GM12878 (cell line): ENCODE measurements around the gene UQCC2. TPM values are rescaled to one million over a fixed set of nuclear protein-coding genes. Genes with fewer than 3 reads are reported as not detected.
A peak's percentile ranks its signal among the peaks of the same experiment; 100 is the strongest.

Experiments
- BMI1 ChIP-seq: fragments of 450-650 bp; IDR thresholded peaks from 2 replicates; pipeline ENCODE4 v1.6.1; 2016; ENCODE audit warnings: mild to moderate bottlenecking, moderate library complexity, borderline replicate concordance
- ESRRA ChIP-seq: IDR thresholded peaks from 2 replicates; pipeline ENCODE4 v1.6.1; 2012; ENCODE audit warnings: mild to moderate bottlenecking, low read length, improper control_type of control experiment
- FOS ChIP-seq: IDR thresholded peaks from 3 replicates; pipeline ENCODE4 v1.6.1; 2011; ENCODE audit warnings: borderline replicate concordance; ENCODE audit not compliant: insufficient read length; ENCODE audit errors: extremely low read depth
- HCFC1 ChIP-seq: fragments of 150-350 bp; IDR thresholded peaks from 2 replicates; pipeline ENCODE4 v1.6.1; 2014; ENCODE audit warnings: low read length
- HDAC6 ChIP-seq: fragments of 200-600 bp; sonication (generic); IDR thresholded peaks from one replicate; pipeline ENCODE4 v1.8.0; 2017; ENCODE audit warnings: antibody characterized with exemption; ENCODE audit not compliant: unreplicated experiment
- HDGF ChIP-seq: fragments of 450-650 bp; IDR thresholded peaks from 2 replicates; pipeline ENCODE4 v1.6.1; 2016; ENCODE audit warnings: antibody characterized with exemption
- IKZF2 ChIP-seq, 2 experiments: fragments of 450-650 bp; IDR thresholded peaks; 2 replicates each; pipeline ENCODE4 v1.6.1; 2017; ENCODE audit warnings: mild to moderate bottlenecking in 2 of 2, moderate library complexity in 2 of 2
- MLLT1 ChIP-seq: fragments of 450-650 bp; IDR thresholded peaks from 2 replicates; pipeline ENCODE4 v1.6.1; 2016; ENCODE audit warnings: mild to moderate bottlenecking
- MTA2 ChIP-seq: fragments of 450-650 bp; IDR thresholded peaks from 2 replicates; pipeline ENCODE4 v1.6.1; 2016; ENCODE audit warnings: low read depth, mild to moderate bottlenecking, moderate library complexity
- NKRF ChIP-seq: fragments of 450-650 bp; conservative IDR thresholded peaks from 2 replicates; pipeline ENCODE4 v1.6.1; 2017; ENCODE audit warnings: mild to moderate bottlenecking, moderate library complexity
- POLR2A ChIP-seq: IDR thresholded peaks from 2 replicates; pipeline ENCODE4 v1.6.1; 2011; ENCODE audit warnings: low read depth, mild to moderate bottlenecking, low read length
- SIN3A ChIP-seq: IDR thresholded peaks from 2 replicates; pipeline ENCODE4 v1.6.1; 2012; ENCODE audit warnings: low read depth, low read length, improper control_type of control experiment
- SMC3 ChIP-seq: IDR thresholded peaks from 2 replicates; pipeline ENCODE4 v1.6.1; 2011; ENCODE audit warnings: low read length, improper control_type of control experiment, borderline replicate concordance
- SREBF2 ChIP-seq: IDR thresholded peaks from 2 replicates; pipeline ENCODE4 v1.6.1; 2012; ENCODE audit warnings: mild to moderate bottlenecking, low read length
- STAT3 ChIP-seq: IDR thresholded peaks from 2 replicates; pipeline ENCODE4 v1.6.1; 2011; ENCODE audit warnings: low read depth, low read length, improper control_type of control experiment
- YBX1 ChIP-seq: fragments of 450-650 bp; IDR thresholded peaks from 2 replicates; pipeline ENCODE4 v1.6.1; 2016; ENCODE audit warnings: antibody characterized with exemption
- ZNF207 ChIP-seq: fragments of 450-650 bp; IDR thresholded peaks from 2 replicates; pipeline ENCODE4 v1.6.1; 2014; ENCODE audit warnings: antibody characterized with exemption, mild to moderate bottlenecking, borderline replicate concordance
- ZNF24 ChIP-seq: fragments of 450-650 bp; IDR thresholded peaks from 2 replicates; pipeline ENCODE4 v1.6.1; 2017; ENCODE audit warnings: antibody characterized with exemption, mild to moderate bottlenecking
- ZNF687 ChIP-seq: fragments of 450-650 bp; IDR thresholded peaks from 2 replicates; pipeline ENCODE4 v1.6.1; 2017; ENCODE audit warnings: mild to moderate bottlenecking, moderate library complexity
- polyA plus RNA-seq, 11 experiments: library from polyadenylated mRNA; depleted of rRNA in 4 of 11; unstranded in 6 of 11; stranded (reverse) in 5 of 11; fragments of >200 nt; fragmentation: Nextera tagmentation in 4 of 11; fragmentation: Illumina TruSeq in 1 of 11; extraction: Ambion mirVana in 4 of 11; extraction: Trizol in 1 of 11; gene quantifications; 1 replicate in 1 of 11; 2 replicates in 10 of 11; pipeline versions ENCODE4 v1.2.1 to v1.2.3, GENCODE V29; 2011 to 2016; ENCODE audit warnings: inconsistent platforms in 2 of 11, missing spikeins in 2 of 11, low read depth in 1 of 11
- total RNA-seq, 4 experiments: library from RNA; depleted of rRNA in 3 of 4; stranded (reverse); fragments of >200 nt in 3 of 4; fragmentation: Illumina TruSeq in 1 of 4; extraction: Trizol in 1 of 4; gene quantifications; 2 replicates each; pipeline versions ENCODE4 v1.2.1 to v1.2.3, GENCODE V29; 2013 to 2021
- TF ChIP-seq, protein P1 (sequence below): fragments of 450-650 bp; IDR thresholded peaks from 2 replicates; pipeline ENCODE4 v1.6.1; 2017; ENCODE audit warnings: antibody characterized with exemption, mild to moderate bottlenecking, moderate library complexity

The UQCC2 gene
- total and polyA plus RNA-seq, 10 of the 15 experiments (the other 5 are each of a cell fraction or from before 2014, with no cell fraction given), result 40.6 to 478 (median 71.2) TPM

DNA sequence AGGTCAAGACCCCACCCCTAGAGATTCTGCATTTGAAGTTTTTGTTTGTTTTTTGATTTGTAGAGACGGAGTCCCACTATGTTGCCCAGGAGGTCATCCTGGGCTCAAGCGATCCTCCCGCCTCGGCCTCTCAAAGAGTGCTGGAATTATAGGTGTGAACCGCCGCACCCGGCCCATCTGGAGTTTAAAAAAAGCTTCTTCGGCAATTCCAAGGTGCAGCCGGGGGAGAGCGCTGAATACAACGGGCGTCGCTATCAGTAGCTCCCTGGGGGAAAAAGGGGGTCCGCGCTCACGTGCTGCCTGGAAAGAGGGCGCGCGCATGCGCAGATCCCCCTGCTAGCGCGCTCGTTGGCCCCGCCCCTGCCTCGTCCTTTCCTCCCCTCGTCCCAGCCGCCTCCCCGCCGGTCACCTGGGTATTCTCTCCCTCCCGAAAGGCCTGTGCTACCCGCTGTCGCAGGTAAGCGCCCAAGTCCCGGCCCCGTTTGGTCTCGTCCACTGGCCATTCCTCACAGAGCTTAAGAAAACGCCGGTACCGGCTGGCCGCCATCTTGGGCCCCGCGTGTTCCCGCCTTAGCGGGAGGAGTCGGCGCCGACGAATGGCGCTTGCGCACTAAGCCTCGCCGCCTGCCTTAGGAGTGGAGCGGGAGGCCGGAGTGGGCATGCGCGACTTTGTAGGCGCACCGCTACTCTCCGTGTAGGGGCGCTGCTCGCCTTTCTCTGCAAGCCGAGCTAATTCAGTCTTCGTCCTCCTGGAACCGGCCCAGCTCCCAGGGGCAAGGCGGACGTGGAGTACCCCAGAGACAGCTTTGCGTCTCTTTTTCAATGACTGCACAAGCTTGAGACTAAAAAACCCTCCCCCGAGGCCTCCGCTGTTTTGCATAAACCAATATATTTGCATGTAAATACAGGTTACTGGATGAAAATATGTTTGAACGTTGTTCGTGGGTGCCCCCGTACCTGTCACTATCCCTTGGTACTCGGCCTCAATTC, at the start of gene UQCC2 (continued):
- no peak; the same call in 1 of the 2 replicates for TF ChIP-seq ZNF687
- TF ChIP-seq HDGF, result no peak; the same call in 1 of the 2 replicates
- no peak for TF ChIP-seq STAT3
- TF ChIP-seq FOS, result no peak
- no peak for TF ChIP-seq HCFC1
- TF ChIP-seq ESRRA, result no peak
- TF ChIP-seq SIN3A, result no peak
- TF ChIP-seq, protein P1, sequence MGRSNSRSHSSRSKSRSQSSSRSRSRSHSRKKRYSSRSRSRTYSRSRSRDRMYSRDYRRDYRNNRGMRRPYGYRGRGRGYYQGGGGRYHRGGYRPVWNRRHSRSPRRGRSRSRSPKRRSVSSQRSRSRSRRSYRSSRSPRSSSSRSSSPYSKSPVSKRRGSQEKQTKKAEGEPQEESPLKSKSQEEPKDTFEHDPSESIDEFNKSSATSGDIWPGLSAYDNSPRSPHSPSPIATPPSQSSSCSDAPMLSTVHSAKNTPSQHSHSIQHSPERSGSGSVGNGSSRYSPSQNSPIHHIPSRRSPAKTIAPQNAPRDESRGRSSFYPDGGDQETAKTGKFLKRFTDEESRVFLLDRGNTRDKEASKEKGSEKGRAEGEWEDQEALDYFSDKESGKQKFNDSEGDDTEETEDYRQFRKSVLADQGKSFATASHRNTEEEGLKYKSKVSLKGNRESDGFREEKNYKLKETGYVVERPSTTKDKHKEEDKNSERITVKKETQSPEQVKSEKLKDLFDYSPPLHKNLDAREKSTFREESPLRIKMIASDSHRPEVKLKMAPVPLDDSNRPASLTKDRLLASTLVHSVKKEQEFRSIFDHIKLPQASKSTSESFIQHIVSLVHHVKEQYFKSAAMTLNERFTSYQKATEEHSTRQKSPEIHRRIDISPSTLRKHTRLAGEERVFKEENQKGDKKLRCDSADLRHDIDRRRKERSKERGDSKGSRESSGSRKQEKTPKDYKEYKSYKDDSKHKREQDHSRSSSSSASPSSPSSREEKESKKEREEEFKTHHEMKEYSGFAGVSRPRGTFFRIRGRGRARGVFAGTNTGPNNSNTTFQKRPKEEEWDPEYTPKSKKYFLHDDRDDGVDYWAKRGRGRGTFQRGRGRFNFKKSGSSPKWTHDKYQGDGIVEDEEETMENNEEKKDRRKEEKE, result no peak
- TF ChIP-seq ZNF207, result no peak
- no peak for TF ChIP-seq ZNF24
- peak; percentile 93 for TF ChIP-seq POLR2A
- TF ChIP-seq SREBF2, result no peak
- peak; percentile 38; the same call in 1 of the 2 replicates for TF ChIP-seq SMC3
- TF ChIP-seq MTA2, result no peak
- no peak for TF ChIP-seq YBX1
- no peak for TF ChIP-seq HDAC6
- no peak for TF ChIP-seq BMI1
- TF ChIP-seq MLLT1, result no peak
- no peak for TF ChIP-seq IKZF2 (IDR thresholded peaks at IDR 0.05)
- peak; percentile 78 for TF ChIP-seq NKRF
